HepG2 (cell line): Measurements from ENCODE around the gene PAN3. TPM values are rescaled to one million over a fixed set of nuclear protein-coding genes. Genes with fewer than 3 reads are reported as not detected.

ENCODE experiments used
- HMG20B ChIP-seq: conservative IDR thresholded peaks from 2 replicates; pipeline ENCODE4 v1.6.1; 2016; ENCODE audit warnings: missing genetic modification reagents, missing compliant biosample characterization
- MAF1 ChIP-seq: sonication (generic); formaldehyde crosslinking; IDR thresholded peaks from 2 replicates; pipeline ENCODE4 v1.5.0; 2020; ENCODE audit warnings: missing genetic modification reagents, borderline replicate concordance
- PLRG1 ChIP-seq: fragments of 450-650 bp; conservative IDR thresholded peaks from 2 replicates; pipeline ENCODE4 v1.6.1; 2016
- RXRA ChIP-seq: sonication (generic); formaldehyde crosslinking; IDR thresholded peaks from 2 replicates; pipeline ENCODE4 v1.5.1; 2020; ENCODE audit warnings: missing genetic modification reagents
- SCMH1 ChIP-seq: sonication (generic); formaldehyde crosslinking; IDR thresholded peaks from 2 replicates; pipeline ENCODE4 v1.9.0; 2021; ENCODE audit warnings: missing genetic modification reagents, mild to moderate bottlenecking, borderline replicate concordance
- SSRP1 ChIP-seq: IDR thresholded peaks from 2 replicates; pipeline ENCODE4 v1.6.1; 2016; ENCODE audit warnings: control low read depth
- ZFP41 ChIP-seq: sonication (generic); formaldehyde crosslinking; IDR thresholded peaks from 2 replicates; pipeline ENCODE4 v1.4.0; 2020; ENCODE audit warnings: mild to moderate bottlenecking, missing genetic modification reagents, borderline replicate concordance
- ZNF274 ChIP-seq: sonication (generic); formaldehyde crosslinking; IDR thresholded peaks from 2 replicates; pipeline ENCODE4 v1.5.1; 2020; ENCODE audit warnings: mild to moderate bottlenecking, missing genetic modification reagents
- ZNF33B ChIP-seq: sonication (generic); formaldehyde crosslinking; IDR thresholded peaks from 2 replicates; pipeline ENCODE4 v1.5.1; 2020; ENCODE audit warnings: mild to moderate bottlenecking, missing genetic modification reagents
- ZNF572 ChIP-seq: sonication (generic); formaldehyde crosslinking; IDR thresholded peaks from 2 replicates; pipeline ENCODE4 v1.5.1; 2020; ENCODE audit warnings: mild to moderate bottlenecking, missing genetic modification reagents
- polyA plus RNA-seq, 8 experiments: library from polyadenylated mRNA; depleted of rRNA in 3 of 8; stranded (reverse) in 7 of 8; unstranded in 1 of 8; fragments of >200 nt; fragmentation: Illumina TruSeq in 4 of 8; extraction: Trizol in 4 of 8; gene quantifications; 2 replicates each; pipeline versions ENCODE4 v1.2.1 to v1.2.3, GENCODE V29; 2011 to 2016; ENCODE audit warnings: low read depth in 4 of 8, missing spikeins in 1 of 8, mixed read lengths in 1 of 8; ENCODE audit not compliant: insufficient read depth in 1 of 8
- total RNA-seq, 5 experiments: library from RNA; depleted of rRNA; stranded (reverse); fragments of >200 nt; fragmentation: Illumina TruSeq; extraction: Trizol; gene quantifications; 2 replicates each; pipeline ENCODE4 v1.2.3, GENCODE V29; 2016; ENCODE audit warnings: low read depth in 1 of 5
- TF ChIP-seq, protein P1 (sequence below): IDR thresholded peaks from 2 replicates; pipeline ENCODE4 v1.6.1; 2016; ENCODE audit warnings: low read depth, missing genetic modification reagents, missing compliant biosample characterization
- TF ChIP-seq, protein P2 (sequence below): sonication (generic); formaldehyde crosslinking; conservative IDR thresholded peaks from 2 replicates; pipeline ENCODE4 v1.4.0; 2020; ENCODE audit warnings: mild to moderate bottlenecking, missing genetic modification reagents, moderate library complexity
- TF ChIP-seq, protein P3 (sequence below): sonication (generic); formaldehyde crosslinking; IDR thresholded peaks from 2 replicates; pipeline ENCODE4 v1.4.0; 2020; ENCODE audit warnings: mild to moderate bottlenecking, missing genetic modification reagents
- TF ChIP-seq, protein P4 (sequence below): sonication (generic); formaldehyde crosslinking; IDR thresholded peaks from 2 replicates; pipeline ENCODE4 v1.5.0; 2020; ENCODE audit warnings: mild to moderate bottlenecking, missing genetic modification reagents
- TF ChIP-seq, protein P5 (sequence below): IDR thresholded peaks from 2 replicates; pipeline ENCODE4 v1.6.1; 2016; ENCODE audit warnings: missing biosample characterization, missing genetic modification reagents, low read depth

The PAN3 gene
- total and polyA plus RNA-seq, 2 of the 13 experiments (the other 11 are each of a cell fraction or from before 2014, with no cell fraction given) = 9.7 to 10.6 TPM

DNA sequence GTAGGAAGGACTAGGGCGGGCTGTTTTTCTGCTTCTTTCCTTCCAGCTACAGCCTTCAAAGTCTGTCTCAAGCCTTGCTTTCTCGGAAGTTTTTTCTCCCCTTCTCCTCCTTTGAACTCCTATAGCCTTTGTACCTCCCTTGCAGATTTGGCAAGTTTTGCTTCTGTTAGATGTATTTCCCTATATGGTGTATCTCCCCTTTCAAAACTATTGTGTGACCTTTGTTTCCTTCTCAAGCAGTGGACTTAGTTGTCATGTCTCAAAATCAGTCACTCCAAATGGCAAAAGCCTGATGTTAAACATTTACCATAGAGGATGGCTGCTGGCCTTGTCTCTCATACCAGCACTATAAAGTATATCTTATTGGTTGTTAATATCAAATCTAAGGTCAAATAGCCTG is 203.9 kb downstream of the PAN3 start (continued):
- TF ChIP-seq, protein P1, sequence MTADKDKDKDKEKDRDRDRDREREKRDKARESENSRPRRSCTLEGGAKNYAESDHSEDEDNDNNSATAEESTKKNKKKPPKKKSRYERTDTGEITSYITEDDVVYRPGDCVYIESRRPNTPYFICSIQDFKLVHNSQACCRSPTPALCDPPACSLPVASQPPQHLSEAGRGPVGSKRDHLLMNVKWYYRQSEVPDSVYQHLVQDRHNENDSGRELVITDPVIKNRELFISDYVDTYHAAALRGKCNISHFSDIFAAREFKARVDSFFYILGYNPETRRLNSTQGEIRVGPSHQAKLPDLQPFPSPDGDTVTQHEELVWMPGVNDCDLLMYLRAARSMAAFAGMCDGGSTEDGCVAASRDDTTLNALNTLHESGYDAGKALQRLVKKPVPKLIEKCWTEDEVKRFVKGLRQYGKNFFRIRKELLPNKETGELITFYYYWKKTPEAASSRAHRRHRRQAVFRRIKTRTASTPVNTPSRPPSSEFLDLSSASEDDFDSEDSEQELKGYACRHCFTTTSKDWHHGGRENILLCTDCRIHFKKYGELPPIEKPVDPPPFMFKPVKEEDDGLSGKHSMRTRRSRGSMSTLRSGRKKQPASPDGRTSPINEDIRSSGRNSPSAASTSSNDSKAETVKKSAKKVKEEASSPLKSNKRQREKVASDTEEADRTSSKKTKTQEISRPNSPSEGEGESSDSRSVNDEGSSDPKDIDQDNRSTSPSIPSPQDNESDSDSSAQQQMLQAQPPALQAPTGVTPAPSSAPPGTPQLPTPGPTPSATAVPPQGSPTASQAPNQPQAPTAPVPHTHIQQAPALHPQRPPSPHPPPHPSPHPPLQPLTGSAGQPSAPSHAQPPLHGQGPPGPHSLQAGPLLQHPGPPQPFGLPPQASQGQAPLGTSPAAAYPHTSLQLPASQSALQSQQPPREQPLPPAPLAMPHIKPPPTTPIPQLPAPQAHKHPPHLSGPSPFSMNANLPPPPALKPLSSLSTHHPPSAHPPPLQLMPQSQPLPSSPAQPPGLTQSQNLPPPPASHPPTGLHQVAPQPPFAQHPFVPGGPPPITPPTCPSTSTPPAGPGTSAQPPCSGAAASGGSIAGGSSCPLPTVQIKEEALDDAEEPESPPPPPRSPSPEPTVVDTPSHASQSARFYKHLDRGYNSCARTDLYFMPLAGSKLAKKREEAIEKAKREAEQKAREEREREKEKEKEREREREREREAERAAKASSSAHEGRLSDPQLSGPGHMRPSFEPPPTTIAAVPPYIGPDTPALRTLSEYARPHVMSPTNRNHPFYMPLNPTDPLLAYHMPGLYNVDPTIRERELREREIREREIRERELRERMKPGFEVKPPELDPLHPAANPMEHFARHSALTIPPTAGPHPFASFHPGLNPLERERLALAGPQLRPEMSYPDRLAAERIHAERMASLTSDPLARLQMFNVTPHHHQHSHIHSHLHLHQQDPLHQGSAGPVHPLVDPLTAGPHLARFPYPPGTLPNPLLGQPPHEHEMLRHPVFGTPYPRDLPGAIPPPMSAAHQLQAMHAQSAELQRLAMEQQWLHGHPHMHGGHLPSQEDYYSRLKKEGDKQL (CRISPR knock-in tag) = no peak
- TF ChIP-seq MAF1 = no peak
- TF ChIP-seq, protein P2, sequence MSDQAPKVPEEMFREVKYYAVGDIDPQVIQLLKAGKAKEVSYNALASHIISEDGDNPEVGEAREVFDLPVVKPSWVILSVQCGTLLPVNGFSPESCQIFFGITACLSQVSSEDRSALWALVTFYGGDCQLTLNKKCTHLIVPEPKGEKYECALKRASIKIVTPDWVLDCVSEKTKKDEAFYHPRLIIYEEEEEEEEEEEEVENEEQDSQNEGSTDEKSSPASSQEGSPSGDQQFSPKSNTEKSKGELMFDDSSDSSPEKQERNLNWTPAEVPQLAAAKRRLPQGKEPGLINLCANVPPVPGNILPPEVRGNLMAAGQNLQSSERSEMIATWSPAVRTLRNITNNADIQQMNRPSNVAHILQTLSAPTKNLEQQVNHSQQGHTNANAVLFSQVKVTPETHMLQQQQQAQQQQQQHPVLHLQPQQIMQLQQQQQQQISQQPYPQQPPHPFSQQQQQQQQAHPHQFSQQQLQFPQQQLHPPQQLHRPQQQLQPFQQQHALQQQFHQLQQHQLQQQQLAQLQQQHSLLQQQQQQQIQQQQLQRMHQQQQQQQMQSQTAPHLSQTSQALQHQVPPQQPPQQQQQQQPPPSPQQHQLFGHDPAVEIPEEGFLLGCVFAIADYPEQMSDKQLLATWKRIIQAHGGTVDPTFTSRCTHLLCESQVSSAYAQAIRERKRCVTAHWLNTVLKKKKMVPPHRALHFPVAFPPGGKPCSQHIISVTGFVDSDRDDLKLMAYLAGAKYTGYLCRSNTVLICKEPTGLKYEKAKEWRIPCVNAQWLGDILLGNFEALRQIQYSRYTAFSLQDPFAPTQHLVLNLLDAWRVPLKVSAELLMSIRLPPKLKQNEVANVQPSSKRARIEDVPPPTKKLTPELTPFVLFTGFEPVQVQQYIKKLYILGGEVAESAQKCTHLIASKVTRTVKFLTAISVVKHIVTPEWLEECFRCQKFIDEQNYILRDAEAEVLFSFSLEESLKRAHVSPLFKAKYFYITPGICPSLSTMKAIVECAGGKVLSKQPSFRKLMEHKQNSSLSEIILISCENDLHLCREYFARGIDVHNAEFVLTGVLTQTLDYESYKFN (CRISPR knock-in tag) = no peak
- TF ChIP-seq ZNF572 = no peak
- no peak for TF ChIP-seq ZNF33B (CRISPR knock-in tag)
- TF ChIP-seq HMG20B (CRISPR knock-in tag) = no peak
- TF ChIP-seq, protein P3, sequence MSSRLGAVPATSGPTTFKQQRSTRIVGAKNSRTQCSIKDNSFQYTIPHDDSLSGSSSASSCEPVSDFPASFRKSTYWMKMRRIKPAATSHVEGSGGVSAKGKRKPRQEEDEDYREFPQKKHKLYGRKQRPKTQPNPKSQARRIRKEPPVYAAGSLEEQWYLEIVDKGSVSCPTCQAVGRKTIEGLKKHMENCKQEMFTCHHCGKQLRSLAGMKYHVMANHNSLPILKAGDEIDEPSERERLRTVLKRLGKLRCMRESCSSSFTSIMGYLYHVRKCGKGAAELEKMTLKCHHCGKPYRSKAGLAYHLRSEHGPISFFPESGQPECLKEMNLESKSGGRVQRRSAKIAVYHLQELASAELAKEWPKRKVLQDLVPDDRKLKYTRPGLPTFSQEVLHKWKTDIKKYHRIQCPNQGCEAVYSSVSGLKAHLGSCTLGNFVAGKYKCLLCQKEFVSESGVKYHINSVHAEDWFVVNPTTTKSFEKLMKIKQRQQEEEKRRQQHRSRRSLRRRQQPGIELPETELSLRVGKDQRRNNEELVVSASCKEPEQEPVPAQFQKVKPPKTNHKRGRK (CRISPR knock-in tag) = no peak
- no peak for TF ChIP-seq ZNF274 (CRISPR knock-in tag)
- TF ChIP-seq, protein P4, sequence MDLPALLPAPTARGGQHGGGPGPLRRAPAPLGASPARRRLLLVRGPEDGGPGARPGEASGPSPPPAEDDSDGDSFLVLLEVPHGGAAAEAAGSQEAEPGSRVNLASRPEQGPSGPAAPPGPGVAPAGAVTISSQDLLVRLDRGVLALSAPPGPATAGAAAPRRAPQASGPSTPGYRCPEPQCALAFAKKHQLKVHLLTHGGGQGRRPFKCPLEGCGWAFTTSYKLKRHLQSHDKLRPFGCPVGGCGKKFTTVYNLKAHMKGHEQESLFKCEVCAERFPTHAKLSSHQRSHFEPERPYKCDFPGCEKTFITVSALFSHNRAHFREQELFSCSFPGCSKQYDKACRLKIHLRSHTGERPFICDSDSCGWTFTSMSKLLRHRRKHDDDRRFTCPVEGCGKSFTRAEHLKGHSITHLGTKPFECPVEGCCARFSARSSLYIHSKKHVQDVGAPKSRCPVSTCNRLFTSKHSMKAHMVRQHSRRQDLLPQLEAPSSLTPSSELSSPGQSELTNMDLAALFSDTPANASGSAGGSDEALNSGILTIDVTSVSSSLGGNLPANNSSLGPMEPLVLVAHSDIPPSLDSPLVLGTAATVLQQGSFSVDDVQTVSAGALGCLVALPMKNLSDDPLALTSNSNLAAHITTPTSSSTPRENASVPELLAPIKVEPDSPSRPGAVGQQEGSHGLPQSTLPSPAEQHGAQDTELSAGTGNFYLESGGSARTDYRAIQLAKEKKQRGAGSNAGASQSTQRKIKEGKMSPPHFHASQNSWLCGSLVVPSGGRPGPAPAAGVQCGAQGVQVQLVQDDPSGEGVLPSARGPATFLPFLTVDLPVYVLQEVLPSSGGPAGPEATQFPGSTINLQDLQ (CRISPR knock-in tag) = no peak
- TF ChIP-seq, protein P5, sequence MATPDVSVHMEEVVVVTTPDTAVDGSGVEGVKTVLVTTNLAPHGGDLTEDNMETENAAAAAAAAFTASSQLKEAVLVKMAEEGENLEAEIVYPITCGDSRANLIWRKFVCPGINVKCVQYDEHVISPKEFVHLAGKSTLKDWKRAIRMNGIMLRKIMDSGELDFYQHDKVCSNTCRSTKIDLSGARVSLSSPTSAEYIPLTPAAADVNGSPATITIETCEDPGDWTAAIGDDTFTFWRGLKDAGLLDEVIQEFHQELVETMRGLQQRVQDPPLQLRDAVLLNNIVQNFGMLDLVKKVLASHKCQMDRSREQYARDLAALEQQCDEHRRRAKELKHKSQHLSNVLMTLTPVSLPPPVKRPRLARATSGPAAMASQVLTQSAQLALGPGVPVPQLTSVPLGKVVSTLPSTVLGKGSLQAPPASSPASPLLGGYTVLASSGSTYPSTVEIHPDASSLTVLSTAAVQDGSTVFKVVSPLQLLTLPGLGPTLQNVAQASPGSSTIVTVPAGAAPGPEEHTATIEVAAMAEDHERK (CRISPR knock-in tag) = no peak
- TF ChIP-seq ZFP41 = no peak
- no peak for TF ChIP-seq RXRA (CRISPR knock-in tag)
- no peak for TF ChIP-seq SSRP1 (CRISPR knock-in tag)
- no peak for TF ChIP-seq SCMH1 (CRISPR knock-in tag)
- no peak for TF ChIP-seq PLRG1
